Head of caudate nucleus (tissue), 42 donors: Measurements from ENCODE around the gene ARPP21.

Experiments used
- DNase-seq, 42 donors: peaks; one replicate each; pipeline versions ENCODE4 v3.0.0 to v3.0.0-alpha.2; 2020 to 2021; ENCODE audit warnings: mixed read lengths in 7 of 42
- intact Hi-C: fragments of 100-400 bp; cut with DNase I; formaldehyde crosslinking; loops from one replicate; pipeline ENCODE4 v1.15.0; 2022

ARPP21 gene

DNA sequence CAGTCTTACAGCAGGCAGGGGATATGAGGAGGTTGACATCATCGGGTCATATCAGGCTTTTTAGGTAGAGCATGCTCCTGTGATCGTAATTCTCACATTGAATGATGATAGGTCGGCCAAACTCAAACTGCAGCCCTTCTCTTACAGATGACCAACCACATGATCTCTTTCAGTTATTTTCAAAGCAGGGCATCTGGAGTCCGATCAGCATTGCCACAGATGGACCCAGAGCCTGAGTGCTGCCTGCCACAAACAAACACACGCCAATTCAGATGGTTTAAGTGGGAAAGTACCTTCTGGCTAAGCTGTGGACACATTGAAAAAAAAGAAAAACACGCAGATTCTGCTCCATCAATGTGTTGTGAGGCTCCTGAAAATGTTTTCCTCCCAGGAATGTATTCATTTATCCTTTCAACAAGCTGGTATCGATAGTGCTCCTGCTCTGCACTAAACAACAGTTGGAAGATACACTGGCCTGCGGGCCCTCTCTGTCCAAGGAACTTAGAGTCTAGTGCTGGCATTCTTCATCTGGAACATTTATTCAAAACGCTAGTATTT is 31.2 kb downstream of the ARPP21 start:
- peak in 13 of 42 donors; percentile 17 to 74 (median 55) for DNase-seq
- intact Hi-C loops: no loop called here

GRCh38 chr3:35671483-35671882 is 32.2 kb downstream of the ARPP21 start:
- no peak for DNase-seq
- intact Hi-C loops: no loop called here

DNA sequence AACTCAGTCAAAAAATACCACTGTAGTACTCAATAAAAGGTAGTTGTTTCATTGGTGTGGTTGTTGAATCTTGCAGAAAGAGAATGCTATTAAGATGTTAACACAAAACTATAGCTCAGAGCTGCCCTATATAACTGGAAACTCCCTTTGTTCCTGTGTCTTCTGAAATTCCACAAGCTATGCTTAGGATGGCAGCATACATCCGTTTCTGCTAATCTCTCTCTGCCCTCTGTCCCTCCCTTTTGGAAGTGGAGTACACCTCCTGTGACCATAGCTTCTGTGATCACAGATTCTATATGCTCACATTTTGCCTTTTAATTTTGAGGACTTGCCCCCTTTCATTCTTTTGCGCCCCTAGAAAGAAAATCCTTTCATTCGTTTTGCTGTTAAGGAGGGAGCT is 33.7 kb downstream of the ARPP21 start:
- no peak for DNase-seq
- intact Hi-C loops: no loop called here

- intact Hi-C loops: no loop called here
- DNase-seq: no peak
Observed at GRCh38 chr3:35674451-35675109, 35.3 kb downstream of the ARPP21 start.

DNA sequence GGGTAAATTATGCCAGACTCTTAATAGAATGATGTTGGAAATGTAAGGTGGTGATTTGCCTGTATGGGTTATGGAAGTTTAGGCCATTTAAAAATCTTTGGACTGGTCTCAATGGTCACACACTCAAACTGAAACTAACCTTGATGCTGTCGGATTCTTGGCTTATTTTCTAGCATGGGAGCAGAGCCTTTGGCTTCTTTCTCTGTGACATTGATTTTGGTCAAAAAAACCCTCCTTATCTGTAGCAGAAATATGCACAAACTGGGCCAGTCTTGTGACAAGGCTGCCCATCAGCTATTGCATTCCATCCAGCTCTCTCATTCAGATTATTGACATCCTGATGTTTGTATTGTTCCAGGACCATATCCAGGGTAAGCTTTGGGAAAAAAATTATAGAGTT is 35.9 kb downstream of the ARPP21 start:
- intact Hi-C loops: no loop called here
- DNase-seq: no peak

DNA sequence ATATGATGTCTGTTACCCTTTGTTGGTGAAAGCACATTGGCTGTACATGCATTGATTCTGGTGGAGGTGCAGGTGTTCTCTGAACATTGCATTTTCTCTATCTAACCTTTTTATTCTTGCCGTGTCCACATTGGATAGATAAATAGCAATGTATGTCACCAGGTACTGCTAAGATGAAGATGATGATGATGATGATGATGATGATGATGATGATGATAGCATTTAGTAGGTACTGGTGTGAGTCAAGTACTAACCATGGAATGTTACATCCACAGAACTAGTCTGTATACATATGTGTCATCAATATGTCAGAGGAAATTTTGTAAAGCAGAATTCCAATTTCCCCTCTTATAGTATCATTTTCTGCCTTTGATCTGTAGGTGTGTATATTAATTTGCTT is 36.3 kb downstream of the ARPP21 start:
- intact Hi-C loops: no loop called here
- no peak for DNase-seq

DNA sequence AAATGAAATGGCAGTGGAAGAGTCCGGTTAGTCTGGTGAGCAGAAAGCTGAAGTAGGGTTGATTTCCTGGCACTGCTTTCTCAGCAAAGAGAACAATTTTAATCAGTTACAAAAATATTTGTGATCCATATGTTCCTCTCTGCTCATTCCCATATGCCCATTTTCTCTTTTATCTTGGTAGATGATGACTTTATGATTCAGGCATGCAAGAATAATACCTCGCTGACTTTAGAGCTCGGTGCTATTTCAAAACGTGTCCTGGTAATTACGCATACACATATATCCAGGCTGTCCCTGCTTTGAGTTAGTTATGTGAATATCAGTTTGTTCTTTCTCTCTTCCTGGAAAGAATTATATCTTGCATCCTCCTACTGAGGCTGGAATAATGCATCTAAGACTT is 38.5 kb downstream of the ARPP21 start:
- no peak for DNase-seq
- intact Hi-C loops: no loop called here

DNA sequence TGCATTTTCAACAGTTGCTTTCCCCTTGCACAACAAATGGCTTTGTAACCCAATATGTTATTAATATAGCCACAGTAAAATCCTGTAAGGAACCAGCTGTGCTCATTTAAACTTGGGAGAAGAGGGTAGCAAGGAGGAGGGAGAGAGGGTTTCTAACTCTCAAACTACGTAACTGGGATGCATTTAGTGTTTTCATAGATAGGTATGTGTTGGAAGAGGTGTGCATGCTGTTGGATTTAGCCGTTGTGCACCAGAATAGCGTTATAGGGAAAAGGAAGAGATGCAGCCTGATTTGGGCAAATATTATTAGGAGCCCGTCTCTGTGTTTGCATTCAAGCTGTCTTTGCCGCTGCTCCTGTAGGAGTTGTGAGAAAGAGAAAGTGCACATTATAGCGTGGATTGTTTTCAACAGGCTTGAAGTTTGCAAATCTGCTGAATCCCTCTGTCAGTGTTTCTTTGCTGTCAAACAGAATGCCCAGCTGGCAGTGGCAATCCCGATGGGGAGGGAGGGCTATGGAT is 39.4 kb downstream of the ARPP21 start:
- intact Hi-C loops: no loop called here
- DNase-seq: peak in 9 of 42 donors; percentile 10 to 58 (median 36)

- peak in 41 of 42 donors; percentile 40 to 93 (median 72) for DNase-seq
- intact Hi-C loops: no loop called here
Observed at GRCh38 chr3:35679409-35680080, 40.2 kb downstream of the ARPP21 start.

DNA sequence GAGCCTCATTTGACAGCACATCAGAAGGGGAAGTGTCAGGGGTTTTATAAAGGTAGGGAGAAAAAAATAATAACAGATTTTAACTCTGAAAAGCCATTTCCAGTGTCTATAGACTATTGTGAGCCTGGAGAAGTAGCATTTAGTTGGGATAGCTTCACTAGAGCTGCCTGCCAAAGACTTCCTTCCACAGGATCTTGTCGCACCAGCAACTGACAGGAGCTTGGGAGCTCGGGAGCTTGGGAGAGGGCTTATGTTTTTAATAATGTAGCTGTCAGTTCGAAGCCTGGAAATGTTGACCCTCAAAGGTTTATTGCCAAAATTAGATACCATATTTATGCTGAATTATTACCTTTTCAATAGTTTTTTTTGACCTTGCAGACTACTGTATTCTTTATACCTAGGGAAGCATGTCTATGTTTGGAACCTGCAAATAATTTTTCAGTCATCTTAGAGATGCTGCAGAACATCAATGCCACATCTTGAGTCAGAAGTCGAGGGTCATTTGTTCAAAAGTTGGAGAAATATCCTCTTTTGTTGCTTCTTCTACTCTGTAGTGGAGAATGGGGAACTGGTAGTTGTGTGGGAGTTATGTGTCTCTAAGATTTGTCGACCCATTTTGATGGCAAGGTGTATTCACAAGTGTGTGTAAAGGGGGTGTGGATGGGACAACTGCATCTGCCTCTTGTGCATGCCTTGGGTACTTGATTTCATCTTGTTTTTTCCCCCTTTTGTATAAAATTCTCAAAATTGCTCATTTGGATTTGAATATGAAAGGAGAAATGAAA is 41.7 kb downstream of the ARPP21 start:
- peak in 1 of 42 donors; percentile 18 for DNase-seq
- intact Hi-C loops: no loop called here

DNA sequence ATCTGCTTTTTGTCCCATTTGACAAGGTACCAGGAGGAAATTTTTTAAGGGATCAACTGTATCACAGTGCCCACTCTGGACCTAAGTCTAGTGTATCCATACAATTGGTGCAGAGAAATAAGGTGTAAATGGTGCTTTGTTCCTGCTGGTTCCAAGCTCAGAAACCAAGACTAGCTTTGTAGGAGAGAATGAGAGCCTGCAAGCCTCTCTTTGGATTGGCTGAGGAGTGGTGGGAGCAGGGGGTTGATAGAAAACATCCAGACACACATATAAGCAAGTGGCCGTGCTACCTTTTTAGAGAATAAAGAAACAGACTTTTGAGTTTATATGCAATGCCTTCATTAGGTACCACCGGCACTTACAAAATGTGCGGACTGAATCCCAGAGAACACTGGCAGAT is 45.8 kb downstream of the ARPP21 start:
- intact Hi-C loops: no loop called here
- DNase-seq: peak in 1 of 42 donors; percentile 15

GRCh38 chr3:35688826-35689225 is 49.5 kb downstream of the ARPP21 start:
- DNase-seq: peak in 16 of 42 donors; percentile 4 to 74 (median 50)
- intact Hi-C loops: no loop called here

GRCh38 chr3:35690271-35690670 is 50.9 kb downstream of the ARPP21 start:
- intact Hi-C loops: no loop called here
- DNase-seq: no peak

DNA sequence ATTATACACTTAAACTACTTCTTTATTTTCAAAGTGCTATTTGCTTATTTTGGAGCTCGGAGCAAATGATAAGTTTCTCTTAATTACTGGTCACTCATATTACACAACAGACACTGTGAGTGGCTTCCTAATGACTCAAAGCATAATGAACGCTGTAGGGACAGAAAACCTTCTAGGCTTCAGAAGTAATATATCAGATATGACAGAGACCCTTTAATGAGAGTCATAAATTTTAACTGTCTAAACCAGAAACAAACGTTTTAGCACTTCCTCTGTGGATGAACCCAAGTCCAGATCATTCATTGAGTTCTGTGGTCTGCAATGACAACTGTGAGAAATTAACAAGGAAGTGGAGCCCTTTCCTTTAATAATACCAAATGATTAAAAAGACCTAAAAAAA is 66.6 kb downstream of the ARPP21 start:
- intact Hi-C loops: no loop called here
- DNase-seq: no peak

DNA sequence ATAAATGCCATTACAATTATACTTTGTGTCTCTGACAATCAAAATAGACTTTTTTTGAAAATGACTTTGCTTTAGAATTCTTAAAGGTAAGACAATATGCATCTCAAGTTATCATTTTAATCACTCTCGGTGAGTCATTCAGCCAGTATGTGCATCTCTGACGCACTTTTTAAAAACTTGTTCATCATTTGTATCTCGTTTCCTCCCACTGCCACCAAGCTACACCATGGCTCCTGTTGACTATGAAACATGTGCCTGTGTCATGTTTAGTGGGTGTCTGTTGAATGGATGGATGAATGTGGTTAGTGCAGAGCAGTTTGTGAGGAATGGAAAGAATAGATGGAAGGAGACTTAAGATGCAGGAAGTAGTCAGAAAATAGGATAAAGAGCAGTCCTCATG is 68.6 kb downstream of the ARPP21 start:
- intact Hi-C loops: no loop called here

GRCh38 chr3:35708394-35709271 is 69.3 kb downstream of the ARPP21 start:
- intact Hi-C loops: no loop called here
- DNase-seq: no peak

More for the DNA sequence above, 68.6 kb downstream of the ARPP21 start:
- DNase-seq: peak in 15 of 42 donors; percentile 10 to 69 (median 35)

GRCh38 chr3:35709691-35710090 is 70.4 kb downstream of the ARPP21 start:
- DNase-seq: no peak
- intact Hi-C loops: no loop called here

- DNase-seq: no peak
- intact Hi-C loops: no loop called here
Observed at GRCh38 chr3:35710554-35710953, 71.2 kb downstream of the ARPP21 start.

GRCh38 chr3:35718921-35719320 is 79.6 kb downstream of the ARPP21 start:
- intact Hi-C loops: no loop called here
- DNase-seq: no peak
